Fibroblast of lung (primary cell): ENCODE results near the gene ZNF70. TPM values are rescaled to one million over a fixed set of nuclear protein-coding genes. Genes with fewer than 3 reads are reported as not detected.

Experiments used
- DNase-seq, 2 donors: peaks; one replicate each; pipeline versions ENCODE4 v3.0.0 to v3.0.0-alpha.2; 2010; ENCODE audit warnings: low read depth in 2 of 2
- H2AFZ ChIP-seq: 2 replicates; pipeline ENCODE4 v1.5.1; 2012; ENCODE audit warnings: low read length, control low read depth, inconsistent platforms
- H3K27ac ChIP-seq: 2 replicates; pipeline ENCODE4 v1.5.1; 2011; ENCODE audit warnings: low read length, control low read depth; ENCODE audit not compliant: insufficient read depth
- H3K27me3 ChIP-seq: 2 replicates; pipeline ENCODE4 v1.5.1; 2011; ENCODE audit warnings: mild to moderate bottlenecking, low read length; ENCODE audit not compliant: control insufficient read depth, insufficient read depth
- H3K36me3 ChIP-seq: 2 replicates; pipeline ENCODE4 v1.5.1; 2011; ENCODE audit warnings: low read length; ENCODE audit not compliant: control insufficient read depth, insufficient read depth
- H3K4me1 ChIP-seq: 2 replicates; pipeline ENCODE4 v1.5.1; 2011; ENCODE audit warnings: low read length; ENCODE audit not compliant: control insufficient read depth, insufficient read depth; ENCODE audit errors: extremely low read depth
- H3K4me2 ChIP-seq: 2 replicates; pipeline ENCODE4 v1.5.1; 2011; ENCODE audit warnings: low read length, control low read depth; ENCODE audit not compliant: insufficient read depth; ENCODE audit errors: extremely low read depth
- H3K4me3 ChIP-seq, 4 experiments: fragments of 200-600 bp in 1 of 4; sonication (generic) in 1 of 4; replicated peaks in 1 of 4; 2 replicates each; pipeline ENCODE4 v1.5.1; 2011 to 2016; ENCODE audit warnings: low read length in 4 of 4, low read depth in 3 of 4, mild to moderate bottlenecking in 3 of 4, control low read depth in 2 of 4, inconsistent platforms in 1 of 4, mixed read lengths in 1 of 4; ENCODE audit not compliant: insufficient read depth in 1 of 4; ENCODE audit errors: control extremely low read depth in 1 of 4
- H3K79me2 ChIP-seq: 2 replicates; pipeline ENCODE4 v1.5.1; 2012; ENCODE audit warnings: mild to moderate bottlenecking, low read length, inconsistent platforms; ENCODE audit not compliant: control insufficient read depth, insufficient read depth
- H3K9ac ChIP-seq: 2 replicates; pipeline ENCODE4 v1.5.1; 2011; ENCODE audit warnings: mild to moderate bottlenecking, low read length, control low read depth; ENCODE audit not compliant: insufficient read depth
- H3K9me3 ChIP-seq: 2 replicates; pipeline ENCODE4 v1.5.1; 2012; ENCODE audit warnings: low read depth, low read length; ENCODE audit not compliant: control insufficient read depth, insufficient read depth
- H4K20me1 ChIP-seq: 2 replicates; pipeline ENCODE4 v1.5.1; 2011; ENCODE audit warnings: low read length; ENCODE audit not compliant: control insufficient read depth, insufficient read depth; ENCODE audit errors: extremely low read depth
- CTCF ChIP-seq, 2 donors: IDR thresholded peaks in 1 of 2; conservative IDR thresholded peaks in 1 of 2; 1 replicate in 1 of 2; 2 replicates in 1 of 2; pipeline ENCODE4 v1.5.1; 2011 to 2012; ENCODE audit warnings: low read length in 2 of 2, control low read depth in 1 of 2, inconsistent platforms in 1 of 2, low read depth in 1 of 2, mild to moderate bottlenecking in 1 of 2
- EZH2 ChIP-seq: IDR thresholded peaks from 2 replicates; pipeline ENCODE4 v1.5.1; 2012; ENCODE audit warnings: low read length, control low read depth, mild to moderate bottlenecking; ENCODE audit errors: missing control alignments
- polyA plus RNA-seq, 2 donors: library from polyadenylated mRNA; depleted of rRNA in 1 of 2; stranded (reverse) in 1 of 2; unstranded in 1 of 2; fragments of >200 nt; gene quantifications; 2 replicates each; pipeline ENCODE4 v1.2.1, GENCODE V29; 2011 to 2012; ENCODE audit warnings: missing spikeins in 1 of 2
- total RNA-seq: library from RNA; depleted of rRNA; stranded (reverse); fragments of >200 nt; gene quantifications from 2 replicates; pipeline ENCODE4 v1.2.1, GENCODE V29; 2014

ZNF70 gene
- total and polyA plus RNA-seq, 2 donors (not counting 1 experiment from before 2014, with no cell fraction given), result 1.2 to 3.1 TPM

GRCh38 chr22:23696326-23696851 is 54.5 kb downstream of the ZNF70 start:
- no peak overlapping the region for H3K9ac ChIP-seq
- peak in 1 of 2 donors; percentile 46 for DNase-seq

DNA sequence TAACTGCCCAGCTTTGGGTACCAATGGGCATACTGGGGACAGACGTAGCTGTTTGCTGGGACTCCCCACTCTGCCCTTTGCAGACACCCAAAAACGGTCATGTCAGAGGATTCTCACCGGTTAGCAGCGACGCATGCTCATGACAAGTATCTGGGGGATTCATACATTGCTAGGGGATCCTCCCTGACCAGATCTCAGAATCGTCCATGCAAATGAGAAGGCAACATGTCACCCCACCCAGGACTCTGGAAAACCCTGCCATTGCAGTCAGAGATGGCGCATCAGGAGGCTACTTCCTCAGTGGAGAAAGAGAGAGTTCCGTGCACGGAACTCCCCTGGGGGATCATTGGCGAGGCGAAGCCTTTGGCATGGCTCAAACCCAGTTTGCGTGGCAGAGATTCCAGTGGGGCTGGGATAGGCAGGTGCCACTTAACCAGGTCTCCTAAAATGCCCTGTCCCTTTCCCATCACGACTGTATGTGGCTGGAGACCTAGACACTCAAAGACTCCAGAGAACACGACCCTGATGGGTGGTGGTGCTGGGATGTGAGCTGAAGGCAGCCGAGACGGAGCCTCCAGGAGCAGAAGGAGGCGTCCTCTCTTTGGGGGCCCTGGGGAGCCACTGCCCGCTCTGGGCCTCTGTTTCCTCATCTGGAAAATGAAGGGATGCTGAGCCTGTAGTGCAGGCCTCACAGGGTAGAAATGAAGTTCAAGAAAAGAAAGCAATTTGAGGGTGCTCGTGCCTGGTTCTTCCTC is 55.2 kb downstream of the ZNF70 start:
- Histone ChIP-seq H4K20me1 (no peaks in the 10 kb centered on the region), H3K9ac (no peak overlapping the region), H3K27me3 (no peaks in the 10 kb centered on the region), H3K27ac (no peak overlapping the region), H3K4me1 (no peaks in the 10 kb centered on the region), H2AFZ (no peak overlapping the region), H3K9me3 (no peaks in the 10 kb centered on the region), H3K79me2 (no peaks in the 10 kb centered on the region), H3K36me3 (no peaks in the 10 kb centered on the region), H3K4me3 (no peak overlapping the region), H3K4me2 (no peak overlapping the region)
- TF ChIP-seq CTCF (conservative IDR thresholded peaks at IDR 0.05 in 1 of 2, IDR thresholded peaks at IDR 0.05 in 1 of 2; ENCODE audit: low read depth in 1 of 2, low read length in 2 of 2), result no peak
- TF ChIP-seq EZH2, result no peak
- DNase-seq, result no peak

More at GRCh38 chr22:23696326-23696851, 54.5 kb downstream of the ZNF70 start:
- no peaks in the 10 kb centered on the region for H3K79me2 ChIP-seq
- H3K9me3 ChIP-seq, result no peaks in the 10 kb centered on the region
- no peak overlapping the region for H3K4me3 ChIP-seq
- H3K4me2 ChIP-seq, result no peak overlapping the region
- no peaks in the 10 kb centered on the region for H3K4me1 ChIP-seq
- TF ChIP-seq CTCF (conservative IDR thresholded peaks at IDR 0.05 in 1 of 2, IDR thresholded peaks at IDR 0.05 in 1 of 2; ENCODE audit: low read depth in 1 of 2, low read length in 2 of 2) (no peak), EZH2 (no peak)
- H3K27me3 ChIP-seq, result no peaks in the 10 kb centered on the region
- H3K27ac ChIP-seq, result no peak overlapping the region
- no peak overlapping the region for H2AFZ ChIP-seq
- no peaks in the 10 kb centered on the region for H3K36me3 ChIP-seq
- no peaks in the 10 kb centered on the region for H4K20me1 ChIP-seq

GRCh38 chr22:23695141-23695540 is 55.8 kb downstream of the ZNF70 start:
- Histone ChIP-seq H3K4me1 (no peaks in the 10 kb centered on the region), H4K20me1 (no peaks in the 10 kb centered on the region), H3K79me2 (no peaks in the 10 kb centered on the region), H3K4me2 (no peak overlapping the region), H3K9ac (no peak overlapping the region), H3K27me3 (no peaks in the 10 kb centered on the region), H3K9me3 (no peaks in the 10 kb centered on the region), H3K36me3 (no peaks in the 10 kb centered on the region), H2AFZ (no peak overlapping the region), H3K27ac (no peak overlapping the region), H3K4me3 (no peak overlapping the region)
- DNase-seq, result no peak
- TF ChIP-seq CTCF (conservative IDR thresholded peaks at IDR 0.05 in 1 of 2, IDR thresholded peaks at IDR 0.05 in 1 of 2; ENCODE audit: low read depth in 1 of 2, low read length in 2 of 2) (no peak), EZH2 (no peak)
